Neural progenitor cell (in vitro differentiated cells): ENCODE results near the gene GOLGA6A.
"Not testable (repeated sequence)": the region's sequence is repeated elsewhere in the genome, so short reads cannot be mapped to it uniquely, and the experiment has no call there.

ENCODE experiments used
- CTCF ChIP-seq: fragments of 200-600 bp; sonication (generic); IDR thresholded peaks from 2 replicates; pipeline ENCODE4 v1.5.1; 2017; ENCODE audit warnings: antibody characterized with exemption, mild to moderate bottlenecking
- EZH2 ChIP-seq: fragments of 200-600 bp; sonication (generic); IDR thresholded peaks from 2 replicates; pipeline ENCODE4 v1.6.1; 2017; ENCODE audit warnings: antibody characterized with exemption, mild to moderate bottlenecking, moderate library complexity
- EZH2phosphoT487 ChIP-seq: fragments of 200-600 bp; sonication (generic); IDR thresholded peaks from 2 replicates; pipeline ENCODE4 v1.6.1; 2017; ENCODE audit warnings: antibody characterized with exemption

- not testable (repeated sequence) for TF ChIP-seq CTCF, EZH2phosphoT487, EZH2
These were observed 13.3 kb upstream of the GOLGA6A start for GRCh38 chr15:74095610-74096009.
